AG04449 (cell line): ENCODE data around the gene MAPK1IP1L.
A peak's percentile ranks its signal among the peaks of the same experiment; 100 is the strongest.
"Not testable (repeated sequence)": the region's sequence is repeated elsewhere in the genome, so short reads cannot be mapped to it uniquely, and the experiment has no call there.

ENCODE experiments used
- CTCF ChIA-PET: fragments of 350-600 bp; formaldehyde crosslinking; extraction: SDS; loops from one replicate; lab custom pipeline; 2021; ENCODE audit warnings: antibody characterized with exemption; lab: Yijun Ruan, JAX
- POLR2A ChIA-PET: fragments of 400-600, 350-600 bp; formaldehyde crosslinking; extraction: SDS; loops from one replicate; lab custom pipeline; 2020; ENCODE audit warnings: antibody characterized with exemption, inconsistent platforms; lab: Yijun Ruan, JAX
- DNase-seq: peaks from one replicate; pipeline ENCODE4 v3.0.0-alpha.2; 2010; ENCODE audit warnings: low read depth, low spot score
- H3K4me3 ChIP-seq: 2 replicates; pipeline ENCODE4 v1.5.1; 2011; ENCODE audit warnings: low read depth, mild to moderate bottlenecking, control low read depth, low read length
- CTCF ChIP-seq: IDR thresholded peaks from one replicate; pipeline ENCODE4 v1.5.1; 2011; ENCODE audit warnings: mild to moderate bottlenecking, moderate library complexity, low read length, control low read depth, inconsistent platforms; ENCODE audit not compliant: insufficient read depth; ENCODE audit errors: missing control alignments

The MAPK1IP1L gene

GRCh38 chr14:55051423-55052268 lies at the start of gene MAPK1IP1L:
Gene MAPK1IP1L, plus strand, starts transcription at chr14:55051647. Its CDS starts 10,037 bp downstream, at chr14:55061684.
- CTCF ChIA-PET: interaction anchor here (0.7 to 5.4 kb wide), 44 partner anchors 9 to 490 kb away, joined by 3 to 42 read pairs (median 5); partner anchors contain the start of genes SOCS4 and WDHD1
- POLR2A ChIA-PET: interaction anchor here (0.6 to 1.8 kb wide), 11 partner anchors 10 to 619 kb away, joined by 3 to 12 read pairs (median 3); partner anchors contain the start of genes LGALS3, SOCS4 and WDHD1
- H3K4me3 ChIP-seq: peak within 1 kb of the TSS; percentile 99
- peak; percentile 92 for TF ChIP-seq CTCF
- DNase-seq: no peak

GRCh38 chr14:55005071-55005470 lies 46.4 kb upstream of the MAPK1IP1L start:
- DNase-seq: peak; percentile 31
- TF ChIP-seq CTCF: no peak
- H3K4me3 ChIP-seq: no peak overlapping the region
- ChIA-PET POLR2A (no interaction called here), CTCF (interaction anchor here (0.7 kb wide), 1 partner anchor 1718 kb away, joined by 3 read pairs; no protein-coding TSS in a partner anchor)

- ChIA-PET CTCF (interaction anchor here (1.2 to 1.5 kb wide), 3 partner anchors 11 to 146 kb away, joined by 3 to 4 read pairs (median 3); no protein-coding TSS in a partner anchor), POLR2A (no interaction called here)
- no peak overlapping the region for H3K4me3 ChIP-seq
- DNase-seq: no peak
- TF ChIP-seq CTCF: no peak
Observed at GRCh38 chr14:55015006-55015405, 36.4 kb upstream of the MAPK1IP1L start.

GRCh38 chr14:55019968-55020554 lies 31.4 kb upstream of the MAPK1IP1L start:
- H3K4me3 ChIP-seq: no peak overlapping the region
- TF ChIP-seq CTCF: no peak
- POLR2A ChIA-PET: no interaction called here
- CTCF ChIA-PET: interaction anchor here (1.2 kb wide), 1 partner anchor 31 kb away, joined by 3 read pairs; no protein-coding TSS in a partner anchor
- no peak for DNase-seq

GRCh38 chr14:55024365-55024764 lies 27.1 kb upstream of the MAPK1IP1L start:
- DNase-seq, H3K4me3 ChIP-seq, POLR2A ChIA-PET: not testable (repeated sequence)
- CTCF ChIA-PET: interaction anchor here (1.3 kb wide), 1 partner anchor 27 kb away, joined by 4 read pairs; the partner anchor contains the start of gene MAPK1IP1L

- CTCF ChIA-PET: interaction anchor here (1.1 to 7.7 kb wide), 5 partner anchors 11 to 135 kb away, joined by 3 to 41 read pairs (median 8); partner anchors contain the start of gene MAPK1IP1L
- POLR2A ChIA-PET: no interaction called here
- H3K4me3 ChIP-seq: peak overlapping the region; percentile 88
- DNase-seq: no peak
- no peak for TF ChIP-seq CTCF
Observed at GRCh38 chr14:55025948-55026347, 25.5 kb upstream of the MAPK1IP1L start.
